ENCODE measurements around the gene PAX3.

Gene PAX3

GRCh38 chr2:222298311-222299150 lies at the start of gene PAX3:
Gene PAX3 (minus strand): TSS chr2:222298998. CDS start chr2:222298615, 383 bp downstream.
- TF ChIP-seq CTCF (IDR thresholded peaks at IDR 0.05; ENCODE audit: low read depth, low read length) = no peak
- DNase-seq (ENCODE audit: extremely low read depth, low read depth) = no peak

- no peak for TF ChIP-seq CTCF (IDR thresholded peaks at IDR 0.05; ENCODE audit: low read depth, low read length)
- no peak for DNase-seq (ENCODE audit: extremely low read depth, low read depth)
Measured at GRCh38 chr2:222341331-222341730, 42.5 kb upstream of the PAX3 start.

GRCh38 chr2:222338374-222338773 lies 39.6 kb upstream of the PAX3 start:
- TF ChIP-seq CTCF (IDR thresholded peaks at IDR 0.05; ENCODE audit: low read depth, low read length) = no peak
- no peak for DNase-seq (ENCODE audit: extremely low read depth, low read depth)

GRCh38 chr2:222336931-222337330 lies 38.1 kb upstream of the PAX3 start:
- no peak for DNase-seq (ENCODE audit: extremely low read depth, low read depth)
- TF ChIP-seq CTCF (IDR thresholded peaks at IDR 0.05; ENCODE audit: low read depth, low read length) = no peak

GRCh38 chr2:222336442-222336841 lies 37.6 kb upstream of the PAX3 start:
- no peak for TF ChIP-seq CTCF (IDR thresholded peaks at IDR 0.05; ENCODE audit: low read depth, low read length)

GRCh38 chr2:222334914-222335313 lies 36.1 kb upstream of the PAX3 start:
- no peak for TF ChIP-seq CTCF (IDR thresholded peaks at IDR 0.05; ENCODE audit: low read depth, low read length)
- DNase-seq (ENCODE audit: extremely low read depth, low read depth) = no peak

More at GRCh38 chr2:222336442-222336841, 37.6 kb upstream of the PAX3 start:
- DNase-seq (ENCODE audit: extremely low read depth, low read depth) = no peak

GRCh38 chr2:222333397-222333796 lies 34.6 kb upstream of the PAX3 start:
- no peak for TF ChIP-seq CTCF (IDR thresholded peaks at IDR 0.05; ENCODE audit: low read depth, low read length)
- no peak for DNase-seq (ENCODE audit: extremely low read depth, low read depth)

Measured in AG09319 (cell line).